ENCODE data around the gene OPN4.

The OPN4 gene

GRCh38 chr10:86685416-86685815 is 31.1 kb downstream of the OPN4 start:
- DNase-seq (no peak), ATAC-seq (replicated peaks) (no peak)
- H3K27ac Mint-ChIP-seq: no peak overlapping the region
- H3K27me3 Mint-ChIP-seq: peaks cover 20 to 68% of the 10 kb centered on the region in 2 donors
- no peaks in the 10 kb centered on the region for H3K36me3 Mint-ChIP-seq (ENCODE audit: insufficient read depth)
- H3K4me1 Mint-ChIP-seq (ENCODE audit: low read depth in 2 of 2): peaks cover 4 to 9% of the 10 kb centered on the region in 2 donors
- no peaks in the 10 kb centered on the region for H3K9me3 Mint-ChIP-seq
- H3K4me3 Mint-ChIP-seq: no peak overlapping the region

- Mint-ChIP-seq H3K4me1 (ENCODE audit: low read depth in 2 of 2) (peaks cover 4 to 9% of the 10 kb centered on the region in 2 donors), H3K4me3 (no peak overlapping the region), H3K36me3 (ENCODE audit: insufficient read depth) (no peaks in the 10 kb centered on the region), H3K27me3 (peaks cover 20 to 64% of the 10 kb centered on the region in 2 donors), H3K27ac (peak overlapping the region in 1 of 2 donors; percentile 44), H3K9me3 (no peaks in the 10 kb centered on the region)
- no peak for ATAC-seq (replicated peaks)
- no peak for DNase-seq
Measured at GRCh38 chr10:86685893-86686632, 31.7 kb downstream of the OPN4 start.

GRCh38 chr10:86686972-86687371 is 32.6 kb downstream of the OPN4 start:
- H3K27me3 Mint-ChIP-seq: peaks cover 17 to 59% of the 10 kb centered on the region in 2 donors
- no peak for ATAC-seq (replicated peaks)

GRCh38 chr10:86687750-86688149 is 33.4 kb downstream of the OPN4 start:
- Mint-ChIP-seq H3K9me3 (no peaks in the 10 kb centered on the region), H3K4me3 (no peak overlapping the region), H3K27me3 (peaks cover 13 to 51% of the 10 kb centered on the region in 2 donors), H3K27ac (peak overlapping the region in 1 of 2 donors; percentile 15), H3K36me3 (ENCODE audit: insufficient read depth) (no peaks in the 10 kb centered on the region), H3K4me1 (ENCODE audit: low read depth in 2 of 2) (peaks cover 4 to 9% of the 10 kb centered on the region in 2 donors)
- no peak for DNase-seq
- ATAC-seq (replicated peaks): no peak

More at GRCh38 chr10:86686972-86687371, 32.6 kb downstream of the OPN4 start:
- no peak overlapping the region for H3K27ac Mint-ChIP-seq
- H3K36me3 Mint-ChIP-seq (ENCODE audit: insufficient read depth): no peaks in the 10 kb centered on the region
- H3K4me3 Mint-ChIP-seq: no peak overlapping the region
- peaks cover 4 to 9% of the 10 kb centered on the region in 2 donors for H3K4me1 Mint-ChIP-seq (ENCODE audit: low read depth in 2 of 2)
- no peak for DNase-seq
- no peaks in the 10 kb centered on the region for H3K9me3 Mint-ChIP-seq

- H3K9me3 Mint-ChIP-seq: no peaks in the 10 kb centered on the region
- peak overlapping the region in 1 of 2 donors; percentile 33 for H3K4me3 Mint-ChIP-seq
Measured at GRCh38 chr10:86688398-86688921, 34.1 kb downstream of the OPN4 start.

GRCh38 chr10:86689146-86689545 is 34.8 kb downstream of the OPN4 start:
- Mint-ChIP-seq H3K4me1 (ENCODE audit: low read depth in 2 of 2) (peaks cover 4 to 10% of the 10 kb centered on the region in 2 donors), H3K27ac (no peak overlapping the region), H3K27me3 (peaks cover 6 to 37% of the 10 kb centered on the region in 2 donors), H3K36me3 (ENCODE audit: insufficient read depth) (no peaks in the 10 kb centered on the region), H3K4me3 (no peak overlapping the region), H3K9me3 (no peaks in the 10 kb centered on the region)
- no peak for ATAC-seq (replicated peaks)
- no peak for DNase-seq

More at GRCh38 chr10:86688398-86688921, 34.1 kb downstream of the OPN4 start:
- no peaks in the 10 kb centered on the region for H3K36me3 Mint-ChIP-seq (ENCODE audit: insufficient read depth)
- H3K27ac Mint-ChIP-seq: peak overlapping the region in 1 of 2 donors; percentile 15
- peaks cover 6 to 44% of the 10 kb centered on the region in 2 donors for H3K27me3 Mint-ChIP-seq
- ATAC-seq (replicated peaks): peak; percentile 90
- DNase-seq: peak; percentile 33 to 46 (median 36)
- peaks cover 4 to 9% of the 10 kb centered on the region in 2 donors for H3K4me1 Mint-ChIP-seq (ENCODE audit: low read depth in 2 of 2)

GRCh38 chr10:86690231-86690630 is 35.9 kb downstream of the OPN4 start:
- Mint-ChIP-seq H3K4me3 (no peak overlapping the region), H3K27ac (no peak overlapping the region), H3K36me3 (ENCODE audit: insufficient read depth) (no peaks in the 10 kb centered on the region), H3K9me3 (no peaks in the 10 kb centered on the region), H3K27me3 (peaks cover 6 to 26% of the 10 kb centered on the region in 2 donors), H3K4me1 (ENCODE audit: low read depth in 2 of 2) (peaks cover 4 to 10% of the 10 kb centered on the region in 2 donors)
- ATAC-seq (replicated peaks) (no peak), DNase-seq (no peak)

- Mint-ChIP-seq H3K36me3 (ENCODE audit: insufficient read depth) (no peaks in the 10 kb centered on the region), H3K27ac (no peak overlapping the region), H3K4me3 (no peak overlapping the region), H3K4me1 (ENCODE audit: low read depth in 2 of 2) (peaks cover 4 to 10% of the 10 kb centered on the region in 2 donors), H3K9me3 (no peaks in the 10 kb centered on the region), H3K27me3 (peaks cover 2 to 22% of the 10 kb centered on the region in 2 donors)
- ATAC-seq (replicated peaks) (no peak), DNase-seq (no peak)
Measured at GRCh38 chr10:86690657-86691084, 36.3 kb downstream of the OPN4 start.

- Mint-ChIP-seq H3K27me3 (peaks cover 5 to 14% of the 10 kb centered on the region in 2 donors), H3K36me3 (ENCODE audit: insufficient read depth) (no peaks in the 10 kb centered on the region), H3K27ac (no peak overlapping the region), H3K9me3 (no peaks in the 10 kb centered on the region), H3K4me1 (ENCODE audit: low read depth in 2 of 2) (peaks cover 4 to 10% of the 10 kb centered on the region in 2 donors), H3K4me3 (no peak overlapping the region)
- DNase-seq (no peak), ATAC-seq (replicated peaks) (no peak)
Measured at GRCh38 chr10:86691333-86692022, 37.1 kb downstream of the OPN4 start.

- peaks cover 7 to 14% of the 10 kb centered on the region in 2 donors for H3K27me3 Mint-ChIP-seq
- H3K4me3 Mint-ChIP-seq: no peak overlapping the region
- H3K4me1 Mint-ChIP-seq (ENCODE audit: low read depth in 2 of 2): peaks cover 4 to 10% of the 10 kb centered on the region in 2 donors
- ATAC-seq (replicated peaks) (no peak), DNase-seq (no peak)
- H3K36me3 Mint-ChIP-seq (ENCODE audit: insufficient read depth): no peaks in the 10 kb centered on the region
- no peak overlapping the region for H3K27ac Mint-ChIP-seq
- no peaks in the 10 kb centered on the region for H3K9me3 Mint-ChIP-seq
Measured at GRCh38 chr10:86692023-86692514, 37.7 kb downstream of the OPN4 start.

GRCh38 chr10:86692664-86693063 is 38.3 kb downstream of the OPN4 start:
- Mint-ChIP-seq H3K4me1 (ENCODE audit: low read depth in 2 of 2) (peaks cover 4 to 10% of the 10 kb centered on the region in 2 donors), H3K36me3 (ENCODE audit: insufficient read depth) (no peaks in the 10 kb centered on the region), H3K27ac (no peak overlapping the region), H3K27me3 (peaks cover 7 to 14% of the 10 kb centered on the region in 2 donors), H3K9me3 (no peaks in the 10 kb centered on the region), H3K4me3 (no peak overlapping the region)
- DNase-seq: no peak
- ATAC-seq (replicated peaks): no peak

GRCh38 chr10:86693275-86693674 is 38.9 kb downstream of the OPN4 start:
- Mint-ChIP-seq H3K36me3 (ENCODE audit: insufficient read depth) (no peaks in the 10 kb centered on the region), H3K27ac (no peak overlapping the region), H3K4me1 (ENCODE audit: low read depth in 2 of 2) (peaks cover 4 to 9% of the 10 kb centered on the region in 2 donors), H3K27me3 (peaks cover 7 to 14% of the 10 kb centered on the region in 2 donors), H3K4me3 (no peak overlapping the region), H3K9me3 (no peaks in the 10 kb centered on the region)
- DNase-seq (no peak), ATAC-seq (replicated peaks) (no peak)

GRCh38 chr10:86693721-86694369 is 39.5 kb downstream of the OPN4 start:
- Mint-ChIP-seq H3K4me3 (no peak overlapping the region), H3K4me1 (ENCODE audit: low read depth in 2 of 2) (peaks cover 3 to 7% of the 10 kb centered on the region in 2 donors), H3K36me3 (ENCODE audit: insufficient read depth) (no peaks in the 10 kb centered on the region), H3K27me3 (peaks cover 7 to 13% of the 10 kb centered on the region in 2 donors), H3K9me3 (no peaks in the 10 kb centered on the region), H3K27ac (no peak overlapping the region)
- DNase-seq (peak; percentile 18 to 35 (median 23)), ATAC-seq (replicated peaks) (peak; percentile 59)
